KMS-11 (cell line): ENCODE data around the gene VWA5B2.

Experiments
- H2AFZ ChIP-seq: fragments of 200-600 bp; sonication (generic); 2 replicates; pipeline ENCODE4 v1.6.1; 2016; ENCODE audit warnings: antibody characterized with exemption, mixed run types, low read depth
- H3K27ac ChIP-seq: fragments of 200-600 bp; sonication (generic); 2 replicates; pipeline ENCODE4 v1.6.1; 2016; ENCODE audit warnings: mild to moderate bottlenecking, mixed run types
- H3K27me3 ChIP-seq: fragments of 200-600 bp; sonication (generic); 2 replicates; pipeline ENCODE4 v1.6.1; 2017; ENCODE audit warnings: mild to moderate bottlenecking, low read depth, mixed run types, moderate library complexity; ENCODE audit not compliant: insufficient read depth
- H3K36me3 ChIP-seq: fragments of 200-600 bp; sonication (generic); 2 replicates; pipeline ENCODE4 v1.6.1; 2017; ENCODE audit warnings: mild to moderate bottlenecking, mixed run types; ENCODE audit not compliant: insufficient read depth
- H3K4me1 ChIP-seq: fragments of 200-600 bp; sonication (generic); 2 replicates; pipeline ENCODE4 v1.6.1; 2016; ENCODE audit warnings: mild to moderate bottlenecking, low read depth, mixed run types; ENCODE audit not compliant: poor library complexity, severe bottlenecking
- H3K4me2 ChIP-seq: fragments of 200-600 bp; sonication (generic); 2 replicates; pipeline ENCODE4 v1.7.0; 2016; ENCODE audit warnings: mild to moderate bottlenecking, mixed run types
- H3K4me3 ChIP-seq: fragments of 200-600 bp; sonication (generic); IDR thresholded peaks from 2 replicates; pipeline ENCODE4 v1.6.1; 2017; ENCODE audit warnings: low read depth, low read length, mixed read lengths; ENCODE audit not compliant: insufficient read depth
- H3K79me2 ChIP-seq: fragments of 200-600 bp; sonication (generic); 2 replicates; pipeline ENCODE4 v1.6.1; 2016; ENCODE audit warnings: low read depth, mixed run types; ENCODE audit not compliant: insufficient read depth
- H3K9ac ChIP-seq: fragments of 200-600 bp; sonication (generic); 2 replicates; pipeline ENCODE4 v1.6.1; 2016; ENCODE audit warnings: mild to moderate bottlenecking, mixed run types
- H4K20me1 ChIP-seq: fragments of 200-600 bp; sonication (generic); 2 replicates; pipeline ENCODE4 v1.6.1; 2016; ENCODE audit warnings: mild to moderate bottlenecking, mixed run types; ENCODE audit not compliant: insufficient read depth
- TF ChIP-seq, protein P1 (sequence below): fragments of 200-600 bp; sonication (generic); conservative IDR thresholded peaks from 2 replicates; pipeline ENCODE4 v1.6.1; 2017; ENCODE audit warnings: low read depth, mild to moderate bottlenecking, antibody characterized with exemption, low read length, moderate library complexity, mixed read lengths

The VWA5B2 gene

DNA sequence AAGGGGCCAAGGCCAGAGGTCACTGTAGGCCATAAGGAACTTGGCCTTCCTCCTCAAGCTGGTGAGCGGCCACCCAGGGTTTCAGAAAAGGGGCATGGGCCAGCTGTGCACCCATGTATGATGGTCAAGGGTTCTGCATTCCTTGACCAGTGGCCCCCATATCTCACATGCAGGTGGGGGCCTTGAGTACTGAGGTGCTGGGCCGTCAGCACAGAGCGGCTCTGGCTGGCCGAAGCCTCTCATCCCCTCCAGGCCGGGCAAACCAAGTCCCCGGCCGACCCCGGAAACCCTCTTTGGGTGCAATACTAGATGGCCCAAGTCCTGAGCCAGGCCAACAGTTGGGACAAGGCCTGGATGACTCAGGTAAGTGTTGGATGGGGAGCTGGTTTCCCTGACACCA is 9.8 kb downstream of the VWA5B2 start:
- no peak overlapping the region for H3K9ac ChIP-seq
- no peaks in the 10 kb centered on the region for H4K20me1 ChIP-seq
- H3K4me3 ChIP-seq = no peak overlapping the region
- no peak overlapping the region for H3K4me2 ChIP-seq
- H3K4me1 ChIP-seq = no peaks in the 10 kb centered on the region
- TF ChIP-seq, protein P1, sequence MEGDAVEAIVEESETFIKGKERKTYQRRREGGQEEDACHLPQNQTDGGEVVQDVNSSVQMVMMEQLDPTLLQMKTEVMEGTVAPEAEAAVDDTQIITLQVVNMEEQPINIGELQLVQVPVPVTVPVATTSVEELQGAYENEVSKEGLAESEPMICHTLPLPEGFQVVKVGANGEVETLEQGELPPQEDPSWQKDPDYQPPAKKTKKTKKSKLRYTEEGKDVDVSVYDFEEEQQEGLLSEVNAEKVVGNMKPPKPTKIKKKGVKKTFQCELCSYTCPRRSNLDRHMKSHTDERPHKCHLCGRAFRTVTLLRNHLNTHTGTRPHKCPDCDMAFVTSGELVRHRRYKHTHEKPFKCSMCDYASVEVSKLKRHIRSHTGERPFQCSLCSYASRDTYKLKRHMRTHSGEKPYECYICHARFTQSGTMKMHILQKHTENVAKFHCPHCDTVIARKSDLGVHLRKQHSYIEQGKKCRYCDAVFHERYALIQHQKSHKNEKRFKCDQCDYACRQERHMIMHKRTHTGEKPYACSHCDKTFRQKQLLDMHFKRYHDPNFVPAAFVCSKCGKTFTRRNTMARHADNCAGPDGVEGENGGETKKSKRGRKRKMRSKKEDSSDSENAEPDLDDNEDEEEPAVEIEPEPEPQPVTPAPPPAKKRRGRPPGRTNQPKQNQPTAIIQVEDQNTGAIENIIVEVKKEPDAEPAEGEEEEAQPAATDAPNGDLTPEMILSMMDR = no peak
- H3K27me3 ChIP-seq = no peaks in the 10 kb centered on the region; the same call in 1 of the 2 replicates
- H3K36me3 ChIP-seq = no peaks in the 10 kb centered on the region
- no peak overlapping the region for H2AFZ ChIP-seq
- no peaks in the 10 kb centered on the region for H3K79me2 ChIP-seq
- no peak overlapping the region for H3K27ac ChIP-seq

DNA sequence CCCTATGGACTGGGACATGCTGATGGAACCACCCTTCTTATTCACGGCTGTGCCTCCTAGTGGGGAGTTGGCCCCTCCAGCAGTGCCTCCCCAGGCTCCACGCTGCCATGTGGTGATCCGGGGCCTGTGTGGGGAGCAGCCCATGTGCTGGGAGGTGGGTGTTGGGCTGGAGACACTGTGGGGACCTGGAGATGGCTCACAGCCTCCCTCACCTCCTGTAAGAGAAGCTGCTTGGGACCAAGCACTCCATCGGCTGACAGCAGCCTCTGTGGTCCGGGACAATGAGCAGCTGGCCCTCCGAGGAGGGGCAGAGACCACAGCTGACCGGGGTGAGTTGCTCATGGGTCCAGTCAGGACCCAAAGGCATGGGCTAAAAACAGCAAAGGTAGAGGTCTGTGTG is 10.3 kb downstream of the VWA5B2 start:
- TF ChIP-seq, protein P1 = no peak
- H3K36me3 ChIP-seq = no peaks in the 10 kb centered on the region

DNA sequence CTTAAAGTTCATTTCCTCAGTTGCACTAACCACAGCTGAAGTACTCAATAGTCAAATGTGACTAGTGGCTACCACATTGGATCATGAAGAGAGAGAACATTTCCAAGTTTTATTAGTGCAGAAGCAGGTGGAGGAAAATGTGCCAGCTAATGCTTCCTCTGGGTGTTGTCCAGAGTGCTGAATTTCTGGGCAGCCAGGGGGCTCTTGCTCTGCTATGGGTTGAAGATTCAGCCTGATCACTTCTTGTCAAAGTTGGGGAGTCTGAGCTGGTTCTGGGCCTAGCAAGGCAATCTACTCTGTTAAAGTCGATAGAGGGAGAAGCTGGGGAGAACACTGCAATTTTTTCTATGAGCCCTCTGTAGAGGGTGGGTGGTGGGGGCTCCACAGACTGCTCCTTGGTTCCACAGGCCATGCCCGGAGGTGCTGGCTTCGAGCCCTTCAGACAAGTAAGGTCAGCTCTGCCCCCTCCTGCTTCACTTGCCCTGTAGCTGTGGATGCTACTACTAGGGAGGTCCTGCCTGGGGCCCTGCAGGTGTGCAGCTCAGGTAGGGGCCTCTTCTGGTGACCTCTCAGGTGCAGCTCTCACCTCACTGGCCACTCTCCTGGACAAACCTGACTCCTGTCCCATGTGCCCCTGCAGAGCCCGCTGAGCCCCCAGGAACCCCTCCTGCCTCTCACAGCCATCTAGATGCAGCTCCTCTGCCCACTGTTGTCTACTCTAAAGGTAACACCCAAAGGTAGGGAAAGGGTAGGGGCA is 11.2 kb downstream of the VWA5B2 start:
- Histone ChIP-seq H2AFZ (no peak overlapping the region), H3K4me3 (no peak overlapping the region), H4K20me1 (no peaks in the 10 kb centered on the region), H3K9ac (no peak overlapping the region), H3K36me3 (no peaks in the 10 kb centered on the region), H3K4me2 (no peak overlapping the region), H3K27ac (no peak overlapping the region), H3K79me2 (no peaks in the 10 kb centered on the region), H3K4me1 (no peaks in the 10 kb centered on the region), H3K27me3 (no peaks in the 10 kb centered on the region; the same call in 1 of the 2 replicates)
- TF ChIP-seq, protein P1 = no peak

More for the DNA sequence above, 10.3 kb downstream of the VWA5B2 start:
- Histone ChIP-seq H3K27ac (no peak overlapping the region), H3K4me3 (no peak overlapping the region), H3K79me2 (no peaks in the 10 kb centered on the region), H3K4me2 (no peak overlapping the region), H3K4me1 (no peaks in the 10 kb centered on the region), H2AFZ (no peak overlapping the region), H4K20me1 (no peaks in the 10 kb centered on the region), H3K9ac (no peak overlapping the region), H3K27me3 (no peaks in the 10 kb centered on the region; the same call in 1 of the 2 replicates)

DNA sequence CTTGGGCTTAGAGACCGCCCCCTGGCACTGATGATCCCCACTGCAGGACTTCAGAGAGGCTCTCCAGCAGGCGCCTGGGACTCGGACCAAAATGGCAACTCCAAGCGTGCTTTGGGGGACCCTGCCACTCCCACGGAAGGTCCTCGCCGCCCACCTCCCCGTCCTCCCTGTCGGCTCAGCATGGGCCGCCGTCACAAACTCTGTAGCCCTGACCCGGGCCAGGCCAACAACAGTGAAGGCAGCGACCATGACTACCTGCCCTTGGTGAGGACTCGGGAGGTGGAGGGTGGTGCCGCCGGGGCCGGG is 11.7 kb downstream of the VWA5B2 start:
- Histone ChIP-seq H2AFZ (no peak overlapping the region), H4K20me1 (no peaks in the 10 kb centered on the region), H3K27me3 (no peaks in the 10 kb centered on the region; the same call in 1 of the 2 replicates), H3K36me3 (no peaks in the 10 kb centered on the region), H3K79me2 (0 out of 2 replicates have a peak, but pooled peaks cover under 1% of the 10 kb centered on the region), H3K4me1 (no peaks in the 10 kb centered on the region), H3K4me2 (no peak overlapping the region), H3K4me3 (no peak overlapping the region), H3K27ac (no peak overlapping the region), H3K9ac (no peak overlapping the region)
- TF ChIP-seq, protein P1 = no peak
